Measurements from ENCODE around the gene TLK1. TPM values are rescaled to one million over a fixed set of nuclear protein-coding genes. Genes with fewer than 3 reads are reported as not detected.

Gene TLK1
- total and polyA plus RNA-seq, 2 experiments from 2014 or later: 41.2 to 45.0 TPM

GRCh38 chr2:170944545-170944944 is 216.1 kb downstream of the TLK1 start (continued):
- TF ChIP-seq CTCF (conservative IDR thresholded peaks at IDR 0.05; ENCODE audit: low read depth in 2 of 2) (no peak), REST (IDR thresholded peaks at IDR 0.05; ENCODE audit: unreplicated experiment) (no peak)

GRCh38 chr2:170943596-170943995 is 217.1 kb downstream of the TLK1 start:
- no peaks in the 10 kb centered on the region for H3K36me3 Mint-ChIP-seq (ENCODE audit: low read depth)
- no peak overlapping the region for H3K27ac ChIP-seq (ENCODE audit: low read depth)
- peaks cover 11% of the 10 kb centered on the region; the same call in 2 of the 3 replicates for H3K4me1 Mint-ChIP-seq
- no peaks in the 10 kb centered on the region for H3F3A ChIP-seq (replicated peaks; ENCODE audit: low read depth)
- ATAC-seq: no peak
- no peak overlapping the region for H3K4me3 Mint-ChIP-seq
- H3K4me3 ChIP-seq: no peak overlapping the region
- H3K4me2 ChIP-seq: no peak overlapping the region
- H3K27me3 ChIP-seq (ENCODE audit: insufficient read depth): no peaks in the 10 kb centered on the region
- H3K27me3 Mint-ChIP-seq (ENCODE audit: insufficient read depth, low read depth, poor library complexity): peaks cover 4% of the 10 kb centered on the region
- no peak overlapping the region for H2AFZ ChIP-seq
- H3K4me1 ChIP-seq (ENCODE audit: insufficient read depth): 0 out of 2 replicates have a peak, but pooled peaks cover 2% of the 10 kb centered on the region
- H3K27ac Mint-ChIP-seq: no peak overlapping the region
- DNase-seq (ENCODE audit: low spot score): no peak
- peaks cover 99% of the 10 kb centered on the region for H3K79me2 ChIP-seq (replicated peaks; ENCODE audit: insufficient read depth)
- peaks cover 38% of the 10 kb centered on the region for H4K20me1 ChIP-seq (replicated peaks; ENCODE audit: insufficient read depth)
- no peaks in the 10 kb centered on the region for H3K9me3 Mint-ChIP-seq
- peaks cover 4% of the 10 kb centered on the region; the same call in 1 of the 2 replicates for H3K36me3 ChIP-seq (ENCODE audit: insufficient read depth)
- no peaks in the 10 kb centered on the region for H3K9me2 ChIP-seq (ENCODE audit: insufficient read depth)
- no peak for TF ChIP-seq ZNF114 (CRISPR knock-in tag; IDR thresholded peaks at IDR 0.05)
- no peak for TF ChIP-seq CTCF (conservative IDR thresholded peaks at IDR 0.05; ENCODE audit: low read depth in 2 of 2)
- TF ChIP-seq ETS1 (IDR thresholded peaks at IDR 0.05): no peak
- TF ChIP-seq JUNB (IDR thresholded peaks at IDR 0.05; ENCODE audit: unreplicated experiment): no peak
- no peak for TF ChIP-seq ZNF331 (CRISPR knock-in tag; IDR thresholded peaks at IDR 0.05; ENCODE audit: low read depth)
- TF ChIP-seq NANOG (IDR thresholded peaks at IDR 0.05; ENCODE audit: borderline replicate concordance): no peak
- TF ChIP-seq ZNF462 (CRISPR knock-in tag; IDR thresholded peaks at IDR 0.05): no peak
- no peak for TF ChIP-seq CREB1 (CRISPR knock-in tag; IDR thresholded peaks at IDR 0.05; ENCODE audit: low read depth)
- TF ChIP-seq STAT1 (IDR thresholded peaks at IDR 0.05; ENCODE audit: unreplicated experiment): no peak
- TF ChIP-seq POLR2AphosphoS5 (IDR thresholded peaks at IDR 0.05; ENCODE audit: low read depth): no peak
